Lower leg skin (tissue), 4 donors: ENCODE results near the gene SLIT3. TPM values are rescaled to one million over a fixed set of nuclear protein-coding genes. Genes with fewer than 3 reads are reported as not detected.

Experiments
- DNase-seq, 2 donors: peaks; one replicate each; pipeline ENCODE4 v3.0.0-alpha.2; 2019; ENCODE audit warnings: low spot score in 2 of 2
- H3K4me3 ChIP-seq: fragments of 200-600 bp; sonication (generic); 2 replicates; pipeline ENCODE4 v1.5.1; 2017; ENCODE audit warnings: mild to moderate bottlenecking, low read depth; ENCODE audit not compliant: poor library complexity, severe bottlenecking
- CTCF ChIP-seq, 3 donors: fragments of 450-650 bp; IDR thresholded peaks; one replicate each; pipeline ENCODE4 v1.5.1; 2016; ENCODE audit warnings: antibody characterized with exemption in 3 of 3, mild to moderate bottlenecking in 3 of 3, moderate library complexity in 2 of 3
- POLR2A ChIP-seq, 2 donors: fragments of 450-650 bp; IDR thresholded peaks; one replicate each; pipeline ENCODE4 v1.6.1; 2016 to 2017; ENCODE audit warnings: antibody characterized with exemption in 2 of 2, mild to moderate bottlenecking in 1 of 2, moderate library complexity in 1 of 2
- WGBS, 2 donors: methylation state at CpG; one replicate each; pipeline ENCODE4 v1.1.5; 2018; 5-methylcytosine and 5-hydroxymethylcytosine counted together
- intact Hi-C: fragments of 100-400 bp; cut with DNase I; formaldehyde crosslinking; loops from one replicate; pipeline ENCODE4 v1.15.0; 2023; ENCODE audit warnings: low total_unique reads
- total RNA-seq, 4 donors: library from RNA; depleted of rRNA; stranded (reverse); fragments of >200 nt; gene quantifications; one replicate each; pipeline ENCODE4 v1.1.0, GENCODE V29; 2016

The SLIT3 gene
- total RNA-seq, 4 donors from 2014 or later: 12.4 to 66.0 (median 22.8) TPM

GRCh38 chr5:168950241-168950951 is 350.5 kb downstream of the SLIT3 start:
- TF ChIP-seq POLR2A (IDR thresholded peaks at IDR 0.05) (no peak), CTCF (IDR thresholded peaks at IDR 0.05) (no peak)
- 88 to 90% methylated on average over 7 of the region's 7 CpGs for WGBS, 2 donors
- DNase-seq: no peak
- intact Hi-C loops: no loop called here
- H3K4me3 ChIP-seq: no peak overlapping the region

GRCh38 chr5:168948746-168949145 is 352.2 kb downstream of the SLIT3 start:
- 60 to 70% methylated on average over 3 of the region's 3 CpGs for WGBS, 2 donors
- TF ChIP-seq POLR2A (IDR thresholded peaks at IDR 0.05) (no peak), CTCF (IDR thresholded peaks at IDR 0.05) (no peak)
- intact Hi-C loops: no loop called here
- DNase-seq: no peak
- H3K4me3 ChIP-seq: no peak overlapping the region

GRCh38 chr5:168947212-168947868 is 353.6 kb downstream of the SLIT3 start:
- intact Hi-C loops: no loop called here
- no peak overlapping the region for H3K4me3 ChIP-seq
- WGBS, 2 donors: 60 to 64% methylated on average over 5 of the region's 5 CpGs
- no peak for DNase-seq
- TF ChIP-seq CTCF (IDR thresholded peaks at IDR 0.05) (no peak), POLR2A (IDR thresholded peaks at IDR 0.05) (no peak)

GRCh38 chr5:168946363-168946762 is 354.6 kb downstream of the SLIT3 start:
- WGBS, 2 donors: 87% methylated on average over 6 of the region's 6 CpGs
- TF ChIP-seq CTCF (IDR thresholded peaks at IDR 0.05) (no peak), POLR2A (IDR thresholded peaks at IDR 0.05) (no peak)
- H3K4me3 ChIP-seq: no peak overlapping the region
- no peak for DNase-seq
- intact Hi-C loops: no loop called here

- intact Hi-C loops: no loop called here
- WGBS, 2 donors: 75 to 81% methylated on average over 5 of the region's 5 CpGs
These were observed 356.9 kb downstream of the SLIT3 start for GRCh38 chr5:168944004-168944403.

More at GRCh38 chr5:168944004-168944403, 356.9 kb downstream of the SLIT3 start:
- no peak for DNase-seq
- no peak for TF ChIP-seq CTCF (IDR thresholded peaks at IDR 0.05)
- TF ChIP-seq POLR2A (IDR thresholded peaks at IDR 0.05): no peak
- no peak overlapping the region for H3K4me3 ChIP-seq
